Measurements from ENCODE around the gene JAG2.

The JAG2 gene

DNA sequence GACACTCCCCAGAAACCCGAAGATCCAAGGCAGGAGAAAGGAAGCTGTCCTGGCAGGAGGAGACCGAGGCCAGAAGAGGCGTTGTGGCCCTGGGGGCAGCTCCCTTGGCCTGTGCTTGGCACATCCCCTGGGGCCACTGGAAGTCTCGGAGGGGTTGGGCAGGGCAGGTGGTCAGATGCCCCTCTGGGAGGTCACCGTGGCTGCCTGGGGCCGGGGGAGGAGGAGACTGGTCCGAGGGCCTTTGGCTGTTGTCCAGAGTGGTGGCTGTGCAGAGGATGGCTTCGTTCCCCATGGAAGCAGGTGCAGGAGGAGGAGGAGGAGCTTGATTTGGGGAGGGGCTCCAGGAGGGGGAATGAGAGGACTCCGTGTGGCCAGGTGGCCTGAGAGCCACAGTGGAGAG lies 15.9 kb upstream of the JAG2 start:
- Histone ChIP-seq H3K36me3 (ENCODE audit: control insufficient read depth in 1 of 2, insufficient read depth in 2 of 2, low read length in 2 of 2) (no peaks in the 10 kb centered on the region), H3K9me3 (ENCODE audit: control insufficient read depth in 1 of 2, low read length in 2 of 2) (peaks cover 0 to 5% of the 10 kb centered on the region in 2 donors), H3K4me3 (ENCODE audit: low read depth in 1 of 2, low read length in 2 of 2) (no peak overlapping the region), H3K4me1 (ENCODE audit: control insufficient read depth in 1 of 2, insufficient read depth in 2 of 2, low read length in 2 of 2) (peaks cover 13 to 16% of the 10 kb centered on the region in 2 donors), H3K27ac (ENCODE audit: low read depth, low read length) (no peak overlapping the region), H3K27me3 (ENCODE audit: control insufficient read depth in 1 of 2, insufficient read depth in 2 of 2, low read length in 2 of 2) (peaks cover 0 to 9% of the 10 kb centered on the region in 2 donors), H3K9ac (ENCODE audit: low read depth in 1 of 2, low read length in 2 of 2) (no peak overlapping the region)

DNA sequence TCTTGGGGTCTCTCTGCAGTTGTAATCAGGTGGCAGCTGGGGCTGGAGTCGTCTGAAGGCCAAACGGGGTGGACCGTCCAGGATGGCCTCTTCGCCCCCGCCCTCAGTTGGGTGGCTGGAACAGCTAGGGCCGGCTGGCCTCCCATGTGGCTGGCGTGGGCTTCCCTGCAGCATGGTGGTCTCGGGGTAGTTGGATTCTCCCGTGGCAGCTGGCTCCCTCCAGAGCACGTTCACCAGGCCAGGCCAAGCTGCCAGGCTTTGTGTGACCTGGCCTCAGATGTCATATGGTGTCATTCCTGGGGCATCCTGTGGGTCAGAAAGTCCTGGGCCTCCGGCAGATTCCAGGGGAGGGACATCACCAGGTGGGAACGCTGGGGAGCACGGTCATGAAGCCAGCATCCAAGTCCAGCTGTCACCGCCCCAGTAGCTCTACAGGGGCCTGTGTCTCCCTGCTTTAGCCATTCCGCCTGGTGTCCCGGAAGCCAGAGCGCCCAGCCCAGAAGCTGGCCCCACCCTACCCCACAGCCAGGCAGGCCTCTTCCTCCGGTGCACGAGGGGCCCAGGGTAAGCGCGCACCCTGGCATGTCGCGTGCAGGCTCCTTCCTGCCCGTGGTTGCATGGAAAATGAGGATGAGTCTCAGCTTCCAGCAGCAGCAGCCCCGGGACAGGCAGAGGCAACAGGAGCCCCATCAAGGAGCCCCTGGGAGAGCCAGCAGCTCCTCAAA lies 13.9 kb upstream of the JAG2 start:
- no peak overlapping the region for H3K4me3 ChIP-seq (ENCODE audit: low read depth in 1 of 2, low read length in 2 of 2)
- peaks cover 13 to 16% of the 10 kb centered on the region in 2 donors for H3K4me1 ChIP-seq (ENCODE audit: control insufficient read depth in 1 of 2, insufficient read depth in 2 of 2, low read length in 2 of 2)
- H3K27me3 ChIP-seq (ENCODE audit: control insufficient read depth in 1 of 2, insufficient read depth in 2 of 2, low read length in 2 of 2): peaks cover 0 to 9% of the 10 kb centered on the region in 2 donors
- H3K27ac ChIP-seq (ENCODE audit: low read depth, low read length): no peak overlapping the region
- H3K36me3 ChIP-seq (ENCODE audit: control insufficient read depth in 1 of 2, insufficient read depth in 2 of 2, low read length in 2 of 2): no peaks in the 10 kb centered on the region
- no peak overlapping the region for H3K9ac ChIP-seq (ENCODE audit: low read depth in 1 of 2, low read length in 2 of 2)
- no peaks in the 10 kb centered on the region for H3K9me3 ChIP-seq (ENCODE audit: control insufficient read depth in 1 of 2, low read length in 2 of 2)

DNA sequence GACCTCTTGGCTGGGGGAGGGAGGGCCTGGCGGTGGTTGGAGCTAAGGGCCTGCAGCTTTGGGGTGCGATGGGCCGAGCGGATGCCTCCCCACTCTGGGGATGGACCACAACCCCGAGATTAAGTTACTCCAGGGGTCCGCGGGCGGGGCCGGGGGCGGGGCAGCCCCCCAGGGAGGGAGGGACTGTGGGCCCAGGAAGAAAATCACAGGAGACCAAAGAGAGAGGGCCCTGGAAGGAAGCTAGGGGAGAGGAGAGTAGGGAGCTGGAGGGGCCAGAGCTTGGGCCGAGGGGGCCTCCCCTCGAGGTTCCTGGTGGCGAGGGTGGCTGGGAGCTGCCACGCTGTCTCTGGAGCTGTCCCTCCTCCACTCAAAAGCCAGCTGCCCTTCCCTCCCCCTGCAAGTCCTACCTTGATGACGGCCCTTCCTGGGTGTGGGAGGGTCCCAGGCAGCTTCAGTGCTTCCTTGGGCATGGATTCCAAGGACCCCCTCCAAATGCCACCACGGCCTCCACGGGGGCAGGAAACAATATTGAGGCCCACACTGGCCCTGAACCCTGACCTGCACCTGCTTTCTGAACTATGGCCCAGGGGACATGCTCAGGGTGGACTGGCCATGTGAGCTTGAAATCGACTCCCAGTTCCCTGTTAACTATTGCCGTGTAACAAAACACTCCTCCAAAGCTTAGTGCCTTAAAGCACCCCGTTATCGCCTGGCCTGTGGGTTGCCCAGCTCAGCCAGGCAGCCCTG lies 13.1 kb upstream of the JAG2 start:
- no peak overlapping the region for H3K27ac ChIP-seq (ENCODE audit: low read depth, low read length)
- H3K36me3 ChIP-seq (ENCODE audit: control insufficient read depth in 1 of 2, insufficient read depth in 2 of 2, low read length in 2 of 2): no peaks in the 10 kb centered on the region
- H3K4me1 ChIP-seq (ENCODE audit: control insufficient read depth in 1 of 2, insufficient read depth in 2 of 2, low read length in 2 of 2): peaks cover 13 to 16% of the 10 kb centered on the region in 2 donors
- H3K27me3 ChIP-seq (ENCODE audit: control insufficient read depth in 1 of 2, insufficient read depth in 2 of 2, low read length in 2 of 2): peaks cover 0 to 9% of the 10 kb centered on the region in 2 donors
- no peaks in the 10 kb centered on the region for H3K9me3 ChIP-seq (ENCODE audit: control insufficient read depth in 1 of 2, low read length in 2 of 2)
- H3K4me3 ChIP-seq (ENCODE audit: low read depth in 1 of 2, low read length in 2 of 2): no peak overlapping the region
- no peak overlapping the region for H3K9ac ChIP-seq (ENCODE audit: low read depth in 1 of 2, low read length in 2 of 2)

DNA sequence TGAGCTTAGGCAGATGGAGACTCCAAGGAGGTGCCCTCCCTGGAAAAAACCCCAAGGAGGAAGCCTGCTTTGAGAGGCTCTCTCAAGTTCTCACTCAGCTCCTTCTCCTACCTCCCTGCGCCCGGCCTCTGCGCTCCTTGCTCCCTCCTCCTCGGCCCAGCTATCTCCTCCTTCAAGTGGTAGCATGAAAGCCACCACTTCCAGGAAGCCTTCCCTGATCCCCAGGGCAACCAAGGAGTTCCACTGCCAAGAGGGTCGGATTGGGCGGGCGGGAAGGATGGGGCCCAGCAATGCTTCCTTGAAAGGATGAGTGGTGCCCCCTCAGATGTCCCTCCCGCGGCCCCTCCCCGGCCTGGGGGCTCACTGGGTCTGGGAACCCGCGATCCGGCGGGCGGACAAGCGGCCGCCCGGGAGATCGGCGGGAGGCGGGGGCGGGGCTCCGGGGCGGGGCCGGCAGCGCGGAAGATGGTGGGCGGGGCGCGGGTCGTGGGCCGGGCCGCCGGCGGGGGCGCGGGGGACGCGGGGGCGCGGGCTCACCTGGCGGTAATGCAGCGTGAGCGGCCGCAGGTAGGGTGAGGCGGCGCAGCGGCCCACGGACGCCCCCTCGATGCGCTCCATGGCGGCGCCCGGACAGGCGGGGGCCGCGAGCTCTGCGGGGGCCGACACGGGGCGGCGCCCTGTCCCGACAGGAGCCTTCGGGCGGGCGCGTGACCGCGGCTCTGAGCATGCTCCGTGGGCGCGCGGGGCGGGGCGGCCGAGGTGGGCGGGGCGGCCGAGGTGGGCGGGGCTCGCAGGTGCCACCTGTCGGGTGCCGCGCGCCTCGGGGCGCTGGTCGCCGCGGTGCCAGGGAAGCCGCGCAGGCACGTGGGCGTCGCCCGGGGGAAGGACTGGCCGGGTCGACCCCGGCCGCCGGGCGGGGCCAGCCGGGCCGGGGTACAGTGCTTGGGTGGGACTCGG lies 12.3 kb upstream of the JAG2 start, which contains the start of gene NUDT14:
NUDT14 (minus strand) TSS at position 721 of the 957 bp plus-strand sequence; CDS start at position 618, 103 bp downstream.
- Histone ChIP-seq H3K27me3 (ENCODE audit: control insufficient read depth in 1 of 2, insufficient read depth in 2 of 2, low read length in 2 of 2) (peaks cover 0 to 9% of the 10 kb centered on the region in 2 donors), H3K27ac (ENCODE audit: low read depth, low read length) (no peak within 1 kb of the TSS), H3K9me3 (ENCODE audit: control insufficient read depth in 1 of 2, low read length in 2 of 2) (no peaks in the 10 kb centered on the region), H3K36me3 (ENCODE audit: control insufficient read depth in 1 of 2, insufficient read depth in 2 of 2, low read length in 2 of 2) (no peaks in the 10 kb centered on the region), H3K9ac (ENCODE audit: low read depth in 1 of 2, low read length in 2 of 2) (peak within 1 kb of the TSS; percentile 12 to 55), H3K4me1 (ENCODE audit: control insufficient read depth in 1 of 2, insufficient read depth in 2 of 2, low read length in 2 of 2) (peaks cover 16 to 18% of the 10 kb centered on the region in 2 donors), H3K4me3 (ENCODE audit: low read depth in 1 of 2, low read length in 2 of 2) (peak within 1 kb of the TSS; percentile 66 to 73)

DNA sequence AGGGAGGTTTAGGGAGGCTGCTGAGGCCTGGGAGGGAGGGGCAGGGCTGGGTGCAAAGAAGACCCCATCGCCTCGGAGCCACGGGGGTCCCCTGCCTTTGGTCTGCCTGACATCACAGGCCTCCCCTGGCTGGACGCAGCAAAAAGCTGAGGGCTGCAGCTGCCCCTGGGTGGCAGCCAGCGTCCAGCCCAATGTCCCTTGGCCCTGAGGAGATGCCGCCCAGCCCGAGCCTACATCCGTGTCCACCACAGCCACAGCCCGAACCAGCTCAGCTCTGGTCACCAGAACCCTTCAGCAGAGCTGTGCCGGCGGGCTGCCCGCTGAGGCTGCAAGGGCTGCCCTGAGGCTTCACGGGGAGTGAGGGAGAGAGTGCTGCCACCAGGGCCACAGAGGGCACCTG lies 10.6 kb upstream of the JAG2 start:
- Histone ChIP-seq H3K27ac (ENCODE audit: low read depth, low read length) (no peak overlapping the region), H3K27me3 (ENCODE audit: control insufficient read depth in 1 of 2, insufficient read depth in 2 of 2, low read length in 2 of 2) (no peaks in the 10 kb centered on the region), H3K4me3 (ENCODE audit: low read depth in 1 of 2, low read length in 2 of 2) (no peak overlapping the region), H3K4me1 (ENCODE audit: control insufficient read depth in 1 of 2, insufficient read depth in 2 of 2, low read length in 2 of 2) (peaks cover 18 to 25% of the 10 kb centered on the region in 2 donors), H3K36me3 (ENCODE audit: control insufficient read depth in 1 of 2, insufficient read depth in 2 of 2, low read length in 2 of 2) (no peaks in the 10 kb centered on the region), H3K9ac (ENCODE audit: low read depth in 1 of 2, low read length in 2 of 2) (no peak overlapping the region), H3K9me3 (ENCODE audit: control insufficient read depth in 1 of 2, low read length in 2 of 2) (no peaks in the 10 kb centered on the region)

DNA sequence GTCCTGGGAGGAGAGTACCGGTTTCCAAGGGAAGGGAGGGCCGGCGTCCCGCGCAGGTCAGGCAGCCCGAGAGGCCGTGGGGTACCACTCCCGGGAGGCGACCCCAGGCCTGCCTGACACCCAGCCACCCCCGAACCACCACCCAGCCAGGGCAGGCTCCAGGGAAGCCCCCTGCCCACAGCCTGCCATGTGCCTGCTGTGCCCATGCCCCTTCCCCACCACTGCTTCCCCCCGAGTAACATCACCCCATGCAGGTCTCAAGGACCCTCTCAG lies 10.2 kb upstream of the JAG2 start:
- Histone ChIP-seq H3K4me1 (ENCODE audit: control insufficient read depth in 1 of 2, insufficient read depth in 2 of 2, low read length in 2 of 2) (peaks cover 18 to 25% of the 10 kb centered on the region in 2 donors), H3K9me3 (ENCODE audit: control insufficient read depth in 1 of 2, low read length in 2 of 2) (no peaks in the 10 kb centered on the region), H3K4me3 (ENCODE audit: low read depth in 1 of 2, low read length in 2 of 2) (no peak overlapping the region), H3K36me3 (ENCODE audit: control insufficient read depth in 1 of 2, insufficient read depth in 2 of 2, low read length in 2 of 2) (no peaks in the 10 kb centered on the region), H3K27me3 (ENCODE audit: control insufficient read depth in 1 of 2, insufficient read depth in 2 of 2, low read length in 2 of 2) (no peaks in the 10 kb centered on the region), H3K9ac (ENCODE audit: low read depth in 1 of 2, low read length in 2 of 2) (no peak overlapping the region), H3K27ac (ENCODE audit: low read depth, low read length) (no peak overlapping the region)

DNA sequence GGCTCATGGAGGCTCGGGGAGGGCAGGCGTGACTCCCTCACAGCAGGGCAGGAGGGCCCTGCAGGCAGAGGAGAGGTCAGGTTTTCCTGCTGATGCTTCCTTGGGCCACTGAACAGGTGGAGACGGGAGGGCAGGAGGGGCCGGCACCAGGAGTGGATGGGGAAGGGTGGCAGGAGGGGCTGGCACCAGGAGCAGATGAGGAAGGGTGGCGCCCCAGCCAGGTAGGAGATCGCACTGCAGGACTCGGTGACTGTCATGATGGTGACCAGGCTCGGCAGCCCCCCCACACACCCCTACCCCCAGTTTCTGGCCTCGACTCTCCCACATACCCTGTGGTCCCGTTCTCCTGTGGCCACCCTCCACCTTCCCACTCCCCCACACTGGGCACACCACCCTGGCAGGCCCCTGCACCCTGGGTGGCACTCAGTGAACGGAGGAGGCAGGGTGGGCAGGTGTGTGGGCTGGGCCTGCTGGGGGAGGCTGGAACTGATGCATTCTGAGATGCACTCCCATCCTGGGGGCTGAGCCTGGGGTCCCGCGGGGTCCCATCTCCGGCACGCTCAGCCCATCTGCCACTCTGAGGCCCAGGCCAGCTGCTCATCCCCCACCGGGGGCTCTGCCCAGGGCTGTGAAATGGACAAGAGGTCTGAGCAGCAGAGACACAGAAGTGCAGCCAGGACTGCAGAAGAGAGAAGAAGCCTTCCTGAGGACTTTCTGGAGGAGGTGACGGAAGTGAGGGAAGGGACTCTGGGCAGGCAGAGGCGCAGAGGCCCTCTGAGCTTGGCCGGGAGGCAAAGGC lies 9.7 kb upstream of the JAG2 start:
- Histone ChIP-seq H3K9ac (ENCODE audit: low read depth in 1 of 2, low read length in 2 of 2) (no peak overlapping the region), H3K4me1 (ENCODE audit: control insufficient read depth in 1 of 2, insufficient read depth in 2 of 2, low read length in 2 of 2) (peaks cover 18 to 25% of the 10 kb centered on the region in 2 donors), H3K27me3 (ENCODE audit: control insufficient read depth in 1 of 2, insufficient read depth in 2 of 2, low read length in 2 of 2) (no peaks in the 10 kb centered on the region), H3K4me3 (ENCODE audit: low read depth in 1 of 2, low read length in 2 of 2) (no peak overlapping the region), H3K27ac (ENCODE audit: low read depth, low read length) (no peak overlapping the region), H3K36me3 (ENCODE audit: control insufficient read depth in 1 of 2, insufficient read depth in 2 of 2, low read length in 2 of 2) (no peaks in the 10 kb centered on the region), H3K9me3 (ENCODE audit: control insufficient read depth in 1 of 2, low read length in 2 of 2) (no peaks in the 10 kb centered on the region)

DNA sequence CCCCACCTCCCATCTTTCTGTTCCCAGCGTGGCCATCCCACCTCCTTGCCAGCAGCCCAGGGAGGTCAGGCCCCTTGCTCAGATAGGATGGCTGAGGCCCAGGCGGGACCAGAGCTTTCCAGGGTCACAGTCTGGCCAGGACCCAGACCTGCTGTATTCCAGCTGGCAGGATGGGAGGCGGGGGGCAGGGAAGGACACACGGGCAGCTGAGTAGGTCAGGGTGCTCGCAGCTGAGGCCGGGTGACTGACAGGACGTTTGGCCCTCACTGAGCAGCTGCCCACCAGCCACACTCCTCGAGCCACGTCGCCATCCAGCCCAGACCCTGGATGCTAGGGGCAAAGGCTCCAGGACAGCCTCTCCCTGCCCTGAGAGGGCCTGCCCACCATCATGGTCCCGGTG lies 8.5 kb upstream of the JAG2 start:
- H3K9me3 ChIP-seq (ENCODE audit: control insufficient read depth in 1 of 2, low read length in 2 of 2): no peaks in the 10 kb centered on the region
- no peaks in the 10 kb centered on the region for H3K27me3 ChIP-seq (ENCODE audit: control insufficient read depth in 1 of 2, insufficient read depth in 2 of 2, low read length in 2 of 2)
- H3K27ac ChIP-seq (ENCODE audit: low read depth, low read length): no peak overlapping the region
- H3K9ac ChIP-seq (ENCODE audit: low read depth in 1 of 2, low read length in 2 of 2): no peak overlapping the region
- H3K36me3 ChIP-seq (ENCODE audit: control insufficient read depth in 1 of 2, insufficient read depth in 2 of 2, low read length in 2 of 2): no peaks in the 10 kb centered on the region
- peaks cover 16 to 24% of the 10 kb centered on the region in 2 donors for H3K4me1 ChIP-seq (ENCODE audit: control insufficient read depth in 1 of 2, insufficient read depth in 2 of 2, low read length in 2 of 2)
- no peak overlapping the region for H3K4me3 ChIP-seq (ENCODE audit: low read depth in 1 of 2, low read length in 2 of 2)

DNA sequence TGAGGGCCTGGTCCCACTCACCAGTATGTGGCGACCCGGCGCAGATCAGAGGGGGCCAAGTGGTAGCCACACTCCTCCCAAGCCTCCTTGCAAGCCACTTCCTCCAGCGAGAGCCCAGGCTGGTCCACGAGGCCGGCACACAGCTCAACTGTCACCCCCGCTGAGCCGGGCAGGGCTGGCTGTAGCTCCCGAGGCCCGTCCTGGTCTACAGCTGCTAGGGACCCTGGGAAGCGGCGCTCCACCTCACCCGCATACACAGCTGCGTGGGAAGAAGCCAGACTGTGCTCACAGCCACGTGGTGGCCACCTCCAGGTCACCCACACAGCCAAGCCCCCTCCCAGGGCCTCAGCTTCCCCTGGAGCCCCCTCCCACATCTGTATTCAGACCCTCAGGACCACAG lies 7.9 kb upstream of the JAG2 start:
- H3K4me3 ChIP-seq (ENCODE audit: low read depth in 1 of 2, low read length in 2 of 2): no peak overlapping the region
- H3K27me3 ChIP-seq (ENCODE audit: control insufficient read depth in 1 of 2, insufficient read depth in 2 of 2, low read length in 2 of 2): no peaks in the 10 kb centered on the region
- H3K9me3 ChIP-seq (ENCODE audit: control insufficient read depth in 1 of 2, low read length in 2 of 2): no peaks in the 10 kb centered on the region
- no peaks in the 10 kb centered on the region for H3K36me3 ChIP-seq (ENCODE audit: control insufficient read depth in 1 of 2, insufficient read depth in 2 of 2, low read length in 2 of 2)
- no peak overlapping the region for H3K27ac ChIP-seq (ENCODE audit: low read depth, low read length)
- H3K4me1 ChIP-seq (ENCODE audit: control insufficient read depth in 1 of 2, insufficient read depth in 2 of 2, low read length in 2 of 2): peaks cover 11 to 18% of the 10 kb centered on the region in 2 donors
- H3K9ac ChIP-seq (ENCODE audit: low read depth in 1 of 2, low read length in 2 of 2): no peak overlapping the region

Measured in duodenal mucosa (tissue), 2 donors.